Epithelial cell of proximal tubule (primary cell): Measurements from ENCODE around the gene ASTN2. TPM values are rescaled to one million over a fixed set of nuclear protein-coding genes. Genes with fewer than 3 reads are reported as not detected.

Source experiments
- DNase-seq: peaks from one replicate; pipeline ENCODE4 v3.0.0-alpha.2; 2011; ENCODE audit warnings: low read depth
- H3K4me3 ChIP-seq: 2 replicates; pipeline ENCODE4 v1.5.1; 2011; ENCODE audit warnings: low read depth, mild to moderate bottlenecking, low read length
- total RNA-seq: library from RNA; depleted of rRNA; stranded (reverse); fragments of >200 nt; gene quantifications from 2 replicates; pipeline ENCODE4 v1.2.3, GENCODE V29; 2015
- TF ChIP-seq, protein P1 (sequence below): conservative IDR thresholded peaks from 2 replicates; pipeline ENCODE4 v1.5.1; 2012; ENCODE audit warnings: low read depth, mild to moderate bottlenecking, low read length

ASTN2 gene
- total RNA-seq, 1 donor from 2014 or later: 4.4 TPM

DNA sequence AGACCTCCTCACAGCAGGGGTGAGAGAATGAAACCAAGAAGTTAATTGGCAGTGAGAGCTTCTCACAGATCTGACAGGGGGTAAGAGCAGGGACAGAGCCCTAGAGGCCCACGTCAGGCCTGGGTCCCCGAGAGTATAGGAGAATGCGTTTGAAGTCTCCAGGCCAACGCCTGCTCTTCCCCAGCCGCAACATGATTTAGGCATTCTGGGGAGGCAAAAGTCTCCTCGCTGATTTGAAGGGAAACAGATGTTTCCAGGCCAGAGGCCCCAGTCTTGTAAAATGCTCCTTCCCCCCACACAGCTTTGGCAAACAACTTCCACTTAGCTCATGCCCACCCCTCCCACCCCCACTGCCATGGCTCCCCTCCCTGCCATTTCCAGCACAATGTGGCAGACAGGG lies 966.9 kb downstream of the ASTN2 start:
- TF ChIP-seq, protein P1, sequence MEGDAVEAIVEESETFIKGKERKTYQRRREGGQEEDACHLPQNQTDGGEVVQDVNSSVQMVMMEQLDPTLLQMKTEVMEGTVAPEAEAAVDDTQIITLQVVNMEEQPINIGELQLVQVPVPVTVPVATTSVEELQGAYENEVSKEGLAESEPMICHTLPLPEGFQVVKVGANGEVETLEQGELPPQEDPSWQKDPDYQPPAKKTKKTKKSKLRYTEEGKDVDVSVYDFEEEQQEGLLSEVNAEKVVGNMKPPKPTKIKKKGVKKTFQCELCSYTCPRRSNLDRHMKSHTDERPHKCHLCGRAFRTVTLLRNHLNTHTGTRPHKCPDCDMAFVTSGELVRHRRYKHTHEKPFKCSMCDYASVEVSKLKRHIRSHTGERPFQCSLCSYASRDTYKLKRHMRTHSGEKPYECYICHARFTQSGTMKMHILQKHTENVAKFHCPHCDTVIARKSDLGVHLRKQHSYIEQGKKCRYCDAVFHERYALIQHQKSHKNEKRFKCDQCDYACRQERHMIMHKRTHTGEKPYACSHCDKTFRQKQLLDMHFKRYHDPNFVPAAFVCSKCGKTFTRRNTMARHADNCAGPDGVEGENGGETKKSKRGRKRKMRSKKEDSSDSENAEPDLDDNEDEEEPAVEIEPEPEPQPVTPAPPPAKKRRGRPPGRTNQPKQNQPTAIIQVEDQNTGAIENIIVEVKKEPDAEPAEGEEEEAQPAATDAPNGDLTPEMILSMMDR: no peak
- DNase-seq: no peak
- H3K4me3 ChIP-seq: no peak overlapping the region

DNA sequence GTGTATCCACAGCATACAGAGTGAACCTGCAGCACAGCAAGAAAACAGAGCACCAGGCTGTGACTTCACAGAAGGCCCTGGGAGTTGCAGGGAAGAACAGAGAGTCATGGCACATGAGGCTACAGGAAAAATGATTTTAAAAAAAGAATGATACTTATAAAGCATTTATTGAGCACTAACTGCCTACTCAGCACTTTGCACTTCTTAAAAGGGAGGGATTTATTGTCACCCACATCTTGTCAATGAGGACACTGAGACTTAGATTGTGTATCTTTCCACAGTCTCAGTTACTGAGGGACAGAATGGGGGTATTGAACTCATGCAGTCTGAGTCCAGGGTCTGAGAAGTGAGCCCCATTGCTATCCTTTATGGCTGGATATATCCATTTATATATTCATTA lies 972.3 kb downstream of the ASTN2 start:
- TF ChIP-seq, protein P1: no peak
- no peak overlapping the region for H3K4me3 ChIP-seq
- no peak for DNase-seq

DNA sequence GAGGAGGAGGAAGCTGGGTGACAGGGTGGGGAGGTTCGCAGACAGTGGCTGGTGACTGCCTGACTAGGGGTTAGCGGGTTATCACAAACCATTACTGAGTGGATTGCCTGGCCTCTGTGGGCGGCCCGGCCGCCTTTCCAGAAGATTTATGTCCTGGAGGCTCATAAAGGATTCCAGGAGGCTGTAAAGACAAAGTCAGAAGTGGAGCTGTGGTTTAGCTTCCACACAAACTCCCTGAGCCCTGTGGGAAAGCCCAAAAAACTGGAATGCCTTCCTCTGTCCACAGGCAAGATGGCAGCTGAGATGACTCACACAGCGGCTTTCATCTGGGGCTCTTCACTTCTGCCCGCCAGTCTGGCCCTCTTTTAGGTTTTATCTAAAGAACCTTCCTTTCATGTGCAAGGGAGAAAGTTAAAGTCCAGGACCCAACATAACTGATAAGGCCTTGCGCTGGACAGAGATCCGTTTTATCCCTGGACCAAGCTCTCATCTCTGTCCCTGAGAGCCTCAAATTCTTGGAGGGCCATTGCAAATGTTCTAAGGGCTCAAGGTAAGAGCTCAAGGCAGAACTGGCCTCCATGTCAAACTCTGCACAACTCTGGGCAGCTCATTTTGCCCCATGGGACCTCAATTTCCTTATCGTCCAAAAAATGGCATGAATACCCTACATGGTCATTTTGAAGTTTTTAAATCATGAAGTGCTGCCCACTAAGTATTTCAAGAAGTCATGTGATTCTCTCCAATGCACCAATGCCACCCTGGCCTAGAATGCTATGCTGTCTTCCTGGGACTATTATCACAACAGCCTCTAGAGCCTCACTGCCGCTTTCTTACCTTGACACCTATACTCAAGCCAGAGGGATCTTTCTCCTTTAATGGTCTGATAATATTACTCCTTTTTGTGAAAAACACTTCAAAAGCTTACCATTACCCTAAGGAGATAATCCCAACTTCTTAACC lies 977.2 kb downstream of the ASTN2 start:
- no peak for DNase-seq
- TF ChIP-seq, protein P1: no peak
- H3K4me3 ChIP-seq: no peak overlapping the region

DNA sequence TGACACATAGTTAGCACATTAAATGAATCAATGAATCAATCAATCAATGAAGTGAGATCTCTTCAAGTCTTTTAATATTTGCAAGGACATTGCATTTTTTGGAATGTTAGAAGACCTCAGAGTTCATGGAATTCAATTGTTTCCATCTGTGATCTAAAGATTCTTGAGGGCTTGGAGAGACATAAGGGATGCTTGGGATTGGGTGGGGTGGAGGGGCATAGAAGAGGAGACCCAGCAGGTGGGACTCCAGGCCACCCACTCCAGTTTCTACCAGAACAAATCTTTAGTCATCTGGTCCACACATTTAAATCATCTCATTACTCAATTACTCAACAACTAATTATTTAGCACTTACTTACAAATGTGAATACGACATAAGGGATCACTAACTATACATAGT lies 978.7 kb downstream of the ASTN2 start:
- TF ChIP-seq, protein P1: no peak
- H3K4me3 ChIP-seq: no peak overlapping the region
- DNase-seq: no peak

DNA sequence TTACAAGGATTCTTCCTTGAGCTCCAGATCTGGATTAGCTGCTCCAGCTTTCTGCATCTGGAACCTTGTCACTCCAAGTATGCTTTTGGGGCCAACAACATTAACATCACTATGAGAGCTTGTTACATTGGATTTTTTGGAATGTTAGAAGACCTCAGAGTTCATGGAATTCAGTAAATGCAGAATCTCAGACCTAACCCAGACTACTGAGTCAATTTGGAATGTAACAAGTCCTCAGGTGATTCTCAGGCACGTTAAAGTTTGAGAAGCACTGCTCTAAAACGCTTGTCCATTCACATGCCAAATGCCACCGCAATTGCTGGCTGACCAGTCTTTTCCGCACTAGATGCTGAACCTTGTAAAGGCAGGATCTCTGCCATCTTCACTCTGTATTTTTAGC lies 979.2 kb downstream of the ASTN2 start:
- no peak overlapping the region for H3K4me3 ChIP-seq
- TF ChIP-seq, protein P1: no peak
- no peak for DNase-seq

DNA sequence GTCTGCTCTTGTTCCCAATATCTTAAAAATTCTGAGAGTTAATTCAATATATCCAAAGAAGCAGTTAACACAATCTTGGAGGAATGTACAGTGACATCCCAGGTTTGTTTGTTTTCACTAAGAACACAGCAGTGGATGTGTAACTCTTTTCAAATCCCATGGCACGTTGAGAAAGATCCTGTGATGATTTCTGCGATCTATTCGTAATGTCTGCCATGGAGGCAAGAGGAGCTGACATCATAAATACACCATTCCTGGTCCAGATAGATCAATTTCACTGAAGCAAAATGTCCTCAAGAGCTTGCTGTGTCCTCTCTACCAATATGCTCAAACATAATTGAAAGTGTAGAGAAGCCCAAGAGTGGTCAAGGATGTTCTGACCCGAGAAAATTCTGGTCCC lies 980.5 kb downstream of the ASTN2 start:
- no peak overlapping the region for H3K4me3 ChIP-seq
- TF ChIP-seq, protein P1: no peak
- DNase-seq: no peak

DNA sequence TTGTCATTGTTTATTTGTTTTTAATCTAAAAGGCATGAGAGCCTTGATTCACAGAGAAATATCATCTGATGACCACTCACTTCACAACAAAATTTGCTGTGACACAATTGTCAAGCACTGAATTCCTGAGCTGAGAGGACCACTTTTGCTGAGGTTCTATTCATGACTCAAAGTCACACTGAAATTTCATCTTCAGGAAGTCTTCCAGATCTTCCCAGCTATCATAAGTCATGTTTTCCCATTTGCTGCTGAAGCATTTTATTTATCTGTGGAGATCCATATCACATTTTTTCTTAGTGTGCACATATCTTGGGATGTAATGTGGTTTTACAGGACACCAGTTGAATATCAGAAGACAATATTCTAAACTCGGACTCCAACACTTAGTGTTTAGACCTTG lies 982.8 kb downstream of the ASTN2 start:
- no peak for DNase-seq
- no peak overlapping the region for H3K4me3 ChIP-seq
- TF ChIP-seq, protein P1: no peak
